ENCODE results near the gene ERC2.

- TF ChIP-seq CTCF (IDR thresholded peaks at IDR 0.05), result no peak
- no peak for TF ChIP-seq POLR2A (IDR thresholded peaks at IDR 0.05)
Measured at GRCh38 chr3:56048946-56049345, 419.3 kb downstream of the ERC2 start.

All from ovary (tissue), 3 donors.